Motor neuron (in vitro differentiated cells): ENCODE results near the gene ENPP3. TPM values are rescaled to one million over a fixed set of nuclear protein-coding genes. Genes with fewer than 3 reads are reported as not detected.
A peak's percentile ranks its signal among the peaks of the same experiment; 100 is the strongest.

ENCODE experiments used
- ATAC-seq, 8 experiments: fragments of 200-7000 bp; cut with Tn5 transposase; replicated peaks in 6 of 8; 2 replicates each; pipeline ENCODE4 v1.8.0; 2021; ENCODE audit warnings: mild to moderate bottlenecking in 8 of 8, moderate library complexity in 8 of 8
- H3K27ac ChIP-seq, 2 donors: fragments of 250-450 bp; sonication (Bioruptor Pico); 2 replicates each; pipeline ENCODE4 v1.9.0; 2021; ENCODE audit warnings: antibody characterized with exemption in 2 of 2, mild to moderate bottlenecking in 2 of 2, moderate library complexity in 1 of 2
- H3K4me1 ChIP-seq, 2 donors: fragments of 250-450 bp; sonication (Bioruptor Pico); replicated peaks in 1 of 2; 2 replicates each; pipeline ENCODE4 v1.6.1; 2021; ENCODE audit warnings: antibody characterized with exemption in 2 of 2, mild to moderate bottlenecking in 2 of 2, moderate library complexity in 1 of 2
- H3K4me3 ChIP-seq, 5 donors: fragments of 250-450 bp; sonication (Bioruptor Pico); 2 replicates each; pipeline ENCODE4 v1.9.0; 2021; ENCODE audit warnings: antibody characterized with exemption in 5 of 5, mild to moderate bottlenecking in 5 of 5, moderate library complexity in 4 of 5
- WGBS, 10 experiments: fragments of 450-650 bp; shearing (Covaris generic); methylation state at CpG; one replicate each; pipeline ENCODE4 v1.0.0; 2022; 5-methylcytosine and 5-hydroxymethylcytosine counted together
- in situ Hi-C, 9 experiments: fragments of 400-800 bp; cut with MboI; loops; one replicate each; pipeline ENCODE4 v1.15.0; 2021; ENCODE audit warnings: low sequenced_read_pairs in 9 of 9, low pct_unique_long_range_greater_than_20kb in 2 of 9; ENCODE audit not compliant: unreplicated experiment in 9 of 9
- total RNA-seq, 8 experiments: library from RNA; unstranded; fragments of 300-600 nt; gene quantifications; 2 replicates each; pipeline versions ENCODE4 v1.2.3 to v1.2.4, GENCODE V29; 2022

ENPP3 gene
- total RNA-seq, 8 experiments from 2014 or later = 0.14 to 0.78 (median 0.27) TPM; not detected in 3

DNA sequence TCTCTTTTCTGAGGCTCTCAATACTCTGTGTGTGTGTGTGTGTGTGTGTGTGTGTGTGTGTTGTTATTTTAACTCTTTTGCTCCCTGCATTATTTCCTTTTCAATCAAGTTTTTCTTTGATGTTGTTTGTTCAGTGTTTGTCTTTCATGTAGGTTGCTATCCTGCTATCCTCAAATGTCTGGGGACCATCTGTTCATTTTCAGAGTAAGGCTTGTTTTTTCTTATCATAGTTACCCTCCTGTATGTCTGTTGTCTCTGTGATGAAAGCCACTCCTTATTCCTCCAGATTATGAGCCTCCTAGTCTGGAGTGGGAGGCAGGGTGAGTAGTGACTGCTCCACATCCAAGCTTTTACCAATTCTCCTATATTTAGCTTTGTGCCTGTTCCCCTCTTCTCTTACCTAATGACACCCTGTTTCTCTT lies 9.2 kb downstream of the ENPP3 start:
- in situ Hi-C loops = no loop called here
- Histone ChIP-seq H3K4me3 (no peak overlapping the region), H3K4me1 (no peaks in the 10 kb centered on the region), H3K27ac (no peak overlapping the region)
- ATAC-seq = no peak

- Histone ChIP-seq H3K27ac (no peak overlapping the region), H3K4me1 (no peaks in the 10 kb centered on the region), H3K4me3 (no peak overlapping the region)
- no peak for ATAC-seq
- in situ Hi-C loops = no loop called here
Observed at GRCh38 chr6:131651782-131652181, 14.7 kb downstream of the ENPP3 start.

DNA sequence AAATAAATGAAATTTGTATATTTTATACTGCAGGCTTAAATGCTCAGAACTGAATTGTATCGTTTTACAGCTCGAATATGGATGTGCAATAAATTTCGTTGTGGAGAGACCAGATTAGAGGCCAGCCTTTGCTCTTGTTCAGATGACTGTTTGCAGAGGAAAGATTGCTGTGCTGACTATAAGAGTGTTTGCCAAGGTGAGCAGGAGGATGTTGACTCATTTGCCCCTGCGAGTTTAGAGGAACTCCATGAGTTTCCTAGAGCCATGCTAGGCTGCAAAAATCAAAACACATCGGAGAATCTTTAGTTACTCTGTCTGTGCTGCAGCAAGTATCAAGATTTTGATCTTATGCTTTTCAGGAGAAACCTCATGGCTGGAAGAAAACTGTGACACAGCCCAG lies 15.4 kb downstream of the ENPP3 start:
- H3K27ac ChIP-seq = no peak overlapping the region
- H3K4me3 ChIP-seq = no peak overlapping the region
- H3K4me1 ChIP-seq = no peaks in the 10 kb centered on the region
- in situ Hi-C loops = no loop called here
- WGBS, 10 experiments = 60 to 100% (median 82%) methylated on average over 1 to 5 of the region's 5 CpGs; no CpG with 5 or more reads in 2 of the 10 experiments
- ATAC-seq = no peak

GRCh38 chr6:131654326-131654725 lies 17.2 kb downstream of the ENPP3 start:
- no peak for ATAC-seq
- Histone ChIP-seq H3K4me3 (no peak overlapping the region), H3K27ac (no peak overlapping the region), H3K4me1 (no peaks in the 10 kb centered on the region)
- in situ Hi-C loops = no loop called here
- 53 to 94% (median 63%) methylated on average over 1 to 3 of the region's 3 CpGs; no CpG with 5 or more reads in 4 of the 10 experiments for WGBS, 10 experiments

GRCh38 chr6:131655387-131655786 lies 18.3 kb downstream of the ENPP3 start:
- Histone ChIP-seq H3K4me3 (no peak overlapping the region), H3K4me1 (no peaks in the 10 kb centered on the region), H3K27ac (no peak overlapping the region)
- no peak for ATAC-seq
- in situ Hi-C loops = no loop called here
- 80 to 100% (median 93%) methylated on average over 1 to 3 of the region's 3 CpGs; no CpG with 5 or more reads in 5 of the 10 experiments for WGBS, 10 experiments

GRCh38 chr6:131655951-131656350 lies 18.8 kb downstream of the ENPP3 start:
- WGBS, 10 experiments = 67 to 100% (median 97%) methylated on average over 1 to 2 of the region's 2 CpGs; no CpG with 5 or more reads in 2 of the 10 experiments
- Histone ChIP-seq H3K27ac (no peak overlapping the region), H3K4me1 (no peaks in the 10 kb centered on the region), H3K4me3 (no peak overlapping the region)
- in situ Hi-C loops = no loop called here
- ATAC-seq = no peak

DNA sequence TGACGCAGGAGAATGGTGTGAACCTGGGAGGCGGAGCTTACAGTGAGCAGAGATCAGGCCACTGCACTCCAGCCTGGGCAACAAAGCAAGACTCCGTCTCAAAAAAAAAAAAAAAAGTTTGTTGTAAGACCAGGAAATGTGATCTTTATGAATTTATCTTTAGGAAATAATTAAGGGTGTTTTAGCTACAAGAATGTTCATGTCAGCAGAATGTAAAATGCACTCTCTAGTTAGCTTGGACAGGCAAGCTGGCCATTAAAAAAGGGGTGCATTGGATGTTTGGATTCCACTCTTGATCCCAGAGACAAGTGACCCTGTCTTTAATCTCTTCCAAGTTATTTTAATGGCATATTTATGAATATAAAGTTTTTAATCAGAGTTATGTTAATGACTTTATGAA lies 19.6 kb downstream of the ENPP3 start:
- ATAC-seq = no peak
- H3K27ac ChIP-seq = no peak overlapping the region
- WGBS, 10 experiments = 83 to 100% (median 98%) methylated on average over 1 to 3 of the region's 3 CpGs; no CpG with 5 or more reads in 6 of the 10 experiments
- no peaks in the 10 kb centered on the region for H3K4me1 ChIP-seq
- in situ Hi-C loops = no loop called here
- no peak overlapping the region for H3K4me3 ChIP-seq

DNA sequence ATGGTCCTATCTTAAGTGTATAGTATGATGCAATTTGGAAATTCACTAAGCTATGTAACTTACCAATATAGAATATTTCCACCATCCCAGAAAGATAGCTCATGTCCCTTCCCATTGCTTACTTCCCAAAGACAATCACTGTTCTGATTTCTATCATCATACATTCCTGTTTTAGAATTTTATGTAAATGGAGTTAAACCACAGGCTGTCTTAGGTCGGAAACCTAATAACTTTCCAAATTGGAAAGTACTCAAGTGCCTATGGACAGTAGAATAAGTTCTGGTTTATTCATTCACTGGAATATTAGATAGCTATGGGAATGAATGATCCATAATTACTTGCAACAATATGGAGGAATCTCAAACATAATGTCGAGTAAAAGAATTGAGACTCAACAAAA lies 20.1 kb downstream of the ENPP3 start:
- WGBS, 10 experiments = 6 to 100% (median 71%) methylated on average over 1 to 2 of the region's 2 CpGs; no CpG with 5 or more reads in 1 of the 10 experiments
- ATAC-seq = peak in 2 of 8 experiments; percentile 19 to 57
- no peak overlapping the region for H3K27ac ChIP-seq
- in situ Hi-C loops = no loop called here
- H3K4me3 ChIP-seq = no peak overlapping the region
- H3K4me1 ChIP-seq = no peaks in the 10 kb centered on the region

DNA sequence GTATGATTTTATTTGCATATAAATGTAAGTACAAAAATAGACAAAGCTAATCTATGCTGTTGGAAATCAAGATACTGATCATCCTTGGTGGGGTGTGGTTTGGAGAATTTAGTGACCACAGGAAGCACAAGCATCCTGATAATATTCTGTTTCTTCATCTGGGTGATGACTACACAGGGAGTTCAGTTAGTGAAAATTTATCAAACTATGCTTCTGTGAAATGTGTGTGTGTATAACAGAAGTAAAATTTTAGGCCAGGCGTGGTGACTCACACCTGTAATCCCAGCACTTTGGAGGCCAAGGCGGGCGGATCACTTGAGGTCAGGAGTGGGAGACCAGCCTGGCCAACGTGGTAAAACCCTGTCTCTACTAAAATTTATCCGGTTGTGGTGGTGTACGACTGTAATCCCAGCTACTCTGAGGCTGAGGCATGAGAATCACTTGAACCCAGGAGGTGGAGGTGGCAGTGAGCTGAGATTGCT lies 20.6 kb downstream of the ENPP3 start:
- 30 to 92% (median 68%) methylated on average over 1 to 6 of the region's 6 CpGs; no CpG with 5 or more reads in 4 of the 10 experiments for WGBS, 10 experiments
- Histone ChIP-seq H3K4me3 (no peak overlapping the region), H3K4me1 (no peaks in the 10 kb centered on the region), H3K27ac (no peak overlapping the region)
- in situ Hi-C loops = no loop called here
- peak in 2 of 8 experiments; percentile 58 to 68 for ATAC-seq

DNA sequence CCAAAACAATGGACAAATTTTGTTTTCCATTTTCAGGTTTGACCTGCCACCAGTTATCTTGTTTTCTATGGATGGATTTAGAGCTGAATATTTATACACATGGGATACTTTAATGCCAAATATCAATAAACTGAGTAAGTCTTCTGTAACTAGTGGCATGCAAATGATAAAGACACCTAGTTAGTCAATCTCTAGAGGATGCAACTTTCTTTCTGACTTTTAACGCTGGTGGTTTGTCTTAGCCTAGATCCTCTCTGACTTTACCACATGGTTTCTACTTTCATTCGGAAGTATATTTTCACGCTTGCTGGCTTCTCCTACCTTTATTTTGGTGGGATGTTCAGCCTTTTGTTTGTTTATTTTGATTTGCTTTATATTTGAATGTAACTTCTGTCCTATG lies 21.2 kb downstream of the ENPP3 start:
- Histone ChIP-seq H3K4me3 (no peak overlapping the region), H3K4me1 (no peaks in the 10 kb centered on the region), H3K27ac (no peak overlapping the region)
- WGBS, 10 experiments = 80 to 100% (median 97%) methylated on average over 1 to 3 of the region's 3 CpGs; no CpG with 5 or more reads in 2 of the 10 experiments
- in situ Hi-C loops = no loop called here
- no peak for ATAC-seq

GRCh38 chr6:131660195-131660594 lies 23.1 kb downstream of the ENPP3 start:
- Histone ChIP-seq H3K27ac (no peak overlapping the region), H3K4me1 (no peaks in the 10 kb centered on the region), H3K4me3 (no peak overlapping the region)
- in situ Hi-C loops = no loop called here
- peak in 1 of 8 experiments; percentile 45 for ATAC-seq
- WGBS, 10 experiments = 14 to 63% (median 29%) methylated on average over 1 of the region's 1 CpG; no CpG with 5 or more reads in 4 of the 10 experiments

GRCh38 chr6:131663578-131664165 lies 26.6 kb downstream of the ENPP3 start:
- no peak for ATAC-seq
- Histone ChIP-seq H3K4me3 (no peak overlapping the region), H3K4me1 (peaks cover 0 to 8% of the 10 kb centered on the region in 2 donors), H3K27ac (no peak overlapping the region)
- 68 to 92% (median 82%) methylated on average over 1 to 2 of the region's 2 CpGs; no CpG with 5 or more reads in 2 of the 10 experiments for WGBS, 10 experiments
- in situ Hi-C loops = no loop called here

DNA sequence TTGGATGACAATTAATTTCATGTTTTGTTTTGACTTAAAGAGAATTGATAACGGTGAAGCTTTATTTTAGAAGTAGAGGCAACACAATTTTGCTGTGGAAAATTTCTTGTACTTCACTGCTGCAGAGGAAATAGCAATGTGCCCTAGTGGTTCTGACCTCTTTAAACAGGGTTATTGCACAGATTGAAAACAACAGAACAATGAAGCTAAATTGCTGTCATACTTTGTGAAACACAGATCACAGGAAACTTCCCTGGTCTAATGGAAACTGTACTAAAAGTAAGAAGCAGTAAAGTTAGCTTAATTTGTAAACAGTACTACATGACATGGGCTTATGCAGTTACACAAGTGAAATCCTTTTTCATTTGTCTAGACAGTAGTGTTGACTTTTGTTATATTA lies 32.8 kb downstream of the ENPP3 start:
- H3K27ac ChIP-seq = no peak overlapping the region
- 0 to 100% (median 80%) methylated on average over 1 of the region's 1 CpG; no CpG with 5 or more reads in 1 of the 10 experiments for WGBS, 10 experiments
- ATAC-seq = no peak
- in situ Hi-C loops = no loop called here
- H3K4me1 ChIP-seq = peaks cover 0 to 8% of the 10 kb centered on the region in 2 donors
- no peak overlapping the region for H3K4me3 ChIP-seq

GRCh38 chr6:131673184-131673583 lies 36.1 kb downstream of the ENPP3 start:
- ATAC-seq = no peak
- in situ Hi-C loops = no loop called here
- WGBS, 10 experiments = 83 to 100% (median 96%) methylated on average over 1 to 2 of the region's 2 CpGs; no CpG with 5 or more reads in 2 of the 10 experiments
- H3K27ac ChIP-seq = no peak overlapping the region
- no peaks in the 10 kb centered on the region for H3K4me1 ChIP-seq
- H3K4me3 ChIP-seq = no peak overlapping the region
